Mononuclear cell (primary cell): ENCODE data around the gene GPR62. TPM values are rescaled to one million over a fixed set of nuclear protein-coding genes. Genes with fewer than 3 reads are reported as not detected.

Experiments
- H3K27me3 ChIP-seq: 2 replicates; pipeline ENCODE4 v1.6.0; 2011; ENCODE audit warnings: low read length, control low read depth; ENCODE audit not compliant: insufficient read depth
- H3K4me1 ChIP-seq: 2 replicates; pipeline ENCODE4 v1.5.1; 2011; ENCODE audit warnings: mild to moderate bottlenecking, low read length, control low read depth; ENCODE audit not compliant: insufficient read depth
- H3K4me3 ChIP-seq: 2 replicates; pipeline ENCODE4 v1.5.1; 2011; ENCODE audit warnings: mild to moderate bottlenecking, low read length, moderate library complexity
- H3K9me3 ChIP-seq: 2 replicates; pipeline ENCODE4 v1.5.1; 2011; ENCODE audit warnings: low read depth, mild to moderate bottlenecking, control low read depth, low read length
- total RNA-seq: library from RNA; depleted of rRNA; stranded (reverse); fragments of >200 nt; gene quantifications from one replicate; pipeline ENCODE4 v1.2.3, GENCODE V29; 2012

Gene GPR62
- total RNA-seq, 1 donor: 0.10 TPM

- Histone ChIP-seq H3K4me3 (no peak overlapping the region), H3K4me1 (peaks cover 35% of the 10 kb centered on the region), H3K9me3 (no peaks in the 10 kb centered on the region), H3K27me3 (no peaks in the 10 kb centered on the region)
Measured at GRCh38 chr3:51970606-51971300, 15.6 kb downstream of the GPR62 start.

DNA sequence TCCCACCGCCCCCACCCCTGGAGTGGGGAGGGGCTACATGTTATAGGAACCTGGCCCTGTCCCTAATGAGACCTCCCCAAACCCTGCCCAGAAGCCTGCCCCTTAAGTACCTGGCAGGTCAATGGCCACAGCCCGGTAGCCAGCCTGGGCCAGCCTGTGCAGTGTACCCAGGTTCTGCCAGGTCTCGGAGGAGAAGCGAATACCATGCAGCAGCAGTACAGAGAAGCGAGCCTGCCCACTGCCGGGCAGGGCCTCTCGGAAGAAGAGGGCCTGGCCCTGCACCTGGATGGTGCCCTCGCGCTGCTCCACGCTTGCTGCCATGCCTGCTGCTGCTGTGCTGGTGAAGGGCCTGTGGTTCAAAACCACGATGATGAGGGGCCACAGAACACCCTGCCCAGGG, 16.2 kb downstream of the GPR62 start:
- Histone ChIP-seq H3K4me1 (peaks cover 39% of the 10 kb centered on the region), H3K27me3 (no peaks in the 10 kb centered on the region), H3K4me3 (no peak overlapping the region), H3K9me3 (no peaks in the 10 kb centered on the region)

DNA sequence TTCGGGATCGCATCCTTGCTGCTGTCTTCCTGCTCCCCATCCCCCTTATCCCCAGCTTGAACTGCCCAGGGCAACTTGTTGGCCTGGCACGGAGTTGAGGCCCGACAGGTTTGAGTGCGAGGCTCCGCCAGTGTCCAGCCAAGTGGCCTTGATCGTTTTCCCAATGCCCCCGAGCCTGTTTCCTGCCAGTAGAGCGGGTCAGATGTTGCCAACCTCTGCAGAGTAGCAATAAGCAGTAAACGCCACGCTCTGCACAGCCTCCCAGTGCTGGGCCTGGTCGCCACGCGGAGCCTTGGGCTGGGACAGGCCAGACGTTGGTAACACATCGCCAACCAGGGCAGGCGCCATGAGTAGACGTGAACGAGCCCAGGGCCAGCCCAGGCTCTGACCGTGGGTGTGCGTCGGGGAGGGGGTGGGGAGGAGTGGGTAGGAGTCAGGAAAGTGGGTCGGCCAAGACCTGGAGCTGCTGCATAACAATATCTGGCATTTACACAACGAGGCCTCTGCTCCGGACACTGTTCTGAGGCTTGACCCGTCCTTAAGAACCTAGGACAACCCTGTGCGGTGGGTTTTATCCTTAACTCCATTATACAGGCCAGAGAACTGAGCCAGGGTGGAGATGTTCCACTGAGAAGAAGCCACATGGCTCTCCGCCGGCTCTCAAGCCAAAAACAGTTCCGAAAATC, 19.2 kb downstream of the GPR62 start:
- Histone ChIP-seq H3K27me3 (no peaks in the 10 kb centered on the region), H3K4me1 (peaks cover 34% of the 10 kb centered on the region), H3K4me3 (peak overlapping the region; percentile 67), H3K9me3 (no peaks in the 10 kb centered on the region)

GRCh38 chr3:51974963-51975851, 20.0 kb downstream of the GPR62 start, which contains the start of gene ABHD14A:
TSS of gene ABHD14A (plus strand) at chr3:51975064. CDS start at chr3:51975136, 72 bp downstream.
- no peaks in the 10 kb centered on the region for H3K9me3 ChIP-seq
- no peaks in the 10 kb centered on the region for H3K27me3 ChIP-seq
- peaks cover 34% of the 10 kb centered on the region for H3K4me1 ChIP-seq
- peak within 1 kb of the TSS; percentile 67 for H3K4me3 ChIP-seq

DNA sequence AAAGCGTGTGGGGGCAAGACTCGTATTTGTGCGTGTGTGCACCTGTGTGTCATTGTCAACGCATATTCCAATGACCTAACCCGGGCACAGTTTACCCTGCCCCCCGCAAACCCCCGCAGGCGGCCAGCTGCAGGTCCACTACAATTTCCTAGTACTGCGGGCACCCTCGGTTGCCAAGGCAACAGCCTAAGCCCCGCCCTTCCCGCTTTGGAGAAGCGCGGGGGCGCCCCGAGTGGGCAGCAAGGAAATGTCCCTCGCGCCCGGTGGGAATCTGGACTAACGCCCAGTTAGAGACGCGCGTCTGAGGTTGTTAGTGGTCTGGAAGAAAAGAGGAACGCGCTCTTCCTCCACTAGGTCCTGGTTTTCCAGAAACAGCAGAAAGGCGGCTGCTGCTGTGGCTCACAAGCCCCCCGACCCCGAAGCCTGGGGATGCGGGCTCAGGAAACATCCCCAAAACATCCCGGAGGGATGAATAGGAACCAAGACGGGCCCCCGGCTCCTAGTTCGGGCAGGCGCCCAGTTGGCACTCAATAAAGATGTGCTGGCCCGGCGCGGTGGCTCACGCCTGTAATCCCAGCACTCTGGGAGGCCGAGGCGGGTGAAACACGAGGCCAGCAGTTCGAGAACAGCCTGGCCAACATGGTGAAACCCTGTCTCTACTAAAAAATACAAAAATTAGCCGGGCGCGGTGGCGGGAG, 20.8 kb downstream of the GPR62 start:
- Histone ChIP-seq H3K9me3 (no peaks in the 10 kb centered on the region), H3K4me3 (peak overlapping the region; percentile 67), H3K27me3 (no peaks in the 10 kb centered on the region), H3K4me1 (peaks cover 34% of the 10 kb centered on the region)

DNA sequence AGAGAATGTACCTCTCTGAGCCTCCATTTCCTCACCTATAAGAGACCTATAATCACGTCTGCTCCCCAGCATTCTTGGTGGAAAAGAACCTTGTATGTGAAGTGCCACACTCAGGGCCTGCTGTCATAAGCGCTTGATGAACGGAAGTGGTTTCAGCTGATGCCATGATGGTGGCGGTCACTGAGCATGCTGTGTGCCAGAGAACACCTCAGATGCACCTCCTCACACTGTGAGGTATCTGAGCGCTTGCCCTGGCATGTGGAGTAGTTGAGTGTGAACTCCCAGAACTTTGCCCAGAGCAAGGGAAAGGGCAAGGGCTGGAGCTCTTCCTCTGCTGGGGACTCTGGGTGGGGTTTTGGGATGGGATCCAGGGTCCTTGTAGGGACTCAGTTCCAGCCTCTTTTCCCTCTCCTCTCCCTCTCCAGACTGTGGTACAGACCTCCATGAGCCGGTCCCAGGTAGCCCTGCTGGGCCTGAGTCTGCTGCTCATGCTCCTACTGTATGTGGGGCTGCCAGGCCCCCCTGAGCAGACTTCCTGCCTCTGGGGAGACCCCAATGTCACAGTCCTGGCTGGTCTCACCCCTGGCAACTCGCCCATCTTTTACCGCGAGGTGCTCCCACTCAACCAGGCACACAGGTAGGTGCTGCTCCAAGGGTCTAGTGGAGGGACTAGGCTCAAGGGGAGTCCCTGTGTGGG, 22.4 kb downstream of the GPR62 start:
- no peaks in the 10 kb centered on the region for H3K9me3 ChIP-seq
- H3K4me1 ChIP-seq: peaks cover 48% of the 10 kb centered on the region
- no peaks in the 10 kb centered on the region for H3K27me3 ChIP-seq
- H3K4me3 ChIP-seq: no peak overlapping the region

GRCh38 chr3:51978143-51978502, 22.9 kb downstream of the GPR62 start:
- Histone ChIP-seq H3K4me3 (no peak overlapping the region), H3K4me1 (peaks cover 50% of the 10 kb centered on the region)

GRCh38 chr3:51980253-51980652, 25.1 kb downstream of the GPR62 start:
- Histone ChIP-seq H3K4me3 (no peak overlapping the region), H3K27me3 (no peaks in the 10 kb centered on the region), H3K9me3 (no peaks in the 10 kb centered on the region), H3K4me1 (peaks cover 40% of the 10 kb centered on the region)

More at GRCh38 chr3:51978143-51978502, 22.9 kb downstream of the GPR62 start:
- H3K27me3 ChIP-seq: no peaks in the 10 kb centered on the region
- H3K9me3 ChIP-seq: no peaks in the 10 kb centered on the region

- Histone ChIP-seq H3K9me3 (no peaks in the 10 kb centered on the region), H3K4me3 (peak overlapping the region; percentile 54), H3K4me1 (peaks cover 26% of the 10 kb centered on the region), H3K27me3 (no peaks in the 10 kb centered on the region)
Measured at GRCh38 chr3:51982352-51982837, 27.2 kb downstream of the GPR62 start.

DNA sequence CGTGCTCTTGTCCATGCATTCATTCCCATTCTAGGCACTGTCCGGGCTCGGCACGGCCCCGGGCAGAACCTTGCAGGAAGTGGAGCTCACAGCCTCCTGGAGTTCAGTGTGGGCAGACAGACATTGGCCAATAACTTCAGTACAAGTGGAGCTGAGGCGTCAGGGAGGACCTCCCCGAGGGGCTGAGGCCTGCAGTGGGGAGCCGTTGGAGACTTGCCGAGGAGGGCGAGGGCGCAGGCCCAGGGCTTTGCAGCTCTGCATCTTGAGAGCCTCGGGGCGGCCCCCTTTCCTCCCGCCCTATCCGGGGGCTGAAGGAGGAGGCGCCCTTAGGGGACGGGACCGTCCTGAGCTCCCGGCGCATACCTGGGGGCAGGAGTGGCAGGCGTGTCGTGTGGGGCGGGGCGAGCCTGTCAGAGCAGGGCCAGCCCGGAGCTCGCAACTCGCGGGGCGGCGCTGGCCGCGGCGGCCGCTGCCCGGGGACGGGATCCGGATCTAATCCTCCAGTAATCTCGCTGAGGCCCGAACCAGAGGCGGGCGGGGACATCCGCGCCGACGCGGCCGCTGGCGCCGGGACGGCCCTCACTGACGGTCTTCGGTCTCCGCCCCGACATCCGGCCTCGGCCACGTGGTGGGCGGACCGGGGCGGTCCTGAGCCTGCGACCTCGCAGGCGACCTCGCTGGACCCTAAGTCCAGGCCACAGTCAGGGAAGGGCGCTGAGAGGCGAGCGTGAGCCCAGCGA, 27.8 kb downstream of the GPR62 start, which contains the start of gene ACY1:
TSS of gene ACY1 (plus strand) at position 698 of the 740 bp plus-strand sequence. CDS start 530 bp downstream, outside the sequence.
- Histone ChIP-seq H3K4me3 (peak within 1 kb of the TSS; percentile 54), H3K9me3 (no peaks in the 10 kb centered on the region), H3K27me3 (no peaks in the 10 kb centered on the region), H3K4me1 (peaks cover 26% of the 10 kb centered on the region)

- Histone ChIP-seq H3K27me3 (no peaks in the 10 kb centered on the region), H3K4me3 (peak overlapping the region; percentile 54), H3K9me3 (no peaks in the 10 kb centered on the region), H3K4me1 (peaks cover 26% of the 10 kb centered on the region)
Measured at GRCh38 chr3:51983578-51984268, 28.5 kb downstream of the GPR62 start.

- no peak overlapping the region for H3K4me3 ChIP-seq
- no peaks in the 10 kb centered on the region for H3K9me3 ChIP-seq
- H3K4me1 ChIP-seq: peaks cover 26% of the 10 kb centered on the region
- no peaks in the 10 kb centered on the region for H3K27me3 ChIP-seq
Measured at GRCh38 chr3:51984269-51984647, 29.1 kb downstream of the GPR62 start.

GRCh38 chr3:51985063-51985462, 29.9 kb downstream of the GPR62 start:
- Histone ChIP-seq H3K27me3 (no peaks in the 10 kb centered on the region), H3K4me1 (peaks cover 26% of the 10 kb centered on the region), H3K9me3 (no peaks in the 10 kb centered on the region), H3K4me3 (no peak overlapping the region)
